Suprapubic skin (tissue), 4 donors: Measurements from ENCODE around the gene CABP2. TPM values are rescaled to one million over a fixed set of nuclear protein-coding genes. Genes with fewer than 3 reads are reported as not detected.
A peak's percentile ranks its signal among the peaks of the same experiment; 100 is the strongest.
"Not testable (repeated sequence)": the region's sequence is repeated elsewhere in the genome, so short reads cannot be mapped to it uniquely, and the experiment has no call there.

Source experiments
- DNase-seq, 2 donors: peaks; one replicate each; pipeline ENCODE4 v3.0.0-alpha.2; 2019; ENCODE audit warnings: low spot score in 2 of 2
- H3K27ac ChIP-seq: fragments of 200-600 bp; sonication (generic); one replicate; pipeline ENCODE4 v1.5.1; 2019
- H3K27me3 ChIP-seq: fragments of 200-600 bp; sonication (generic); one replicate; pipeline ENCODE4 v1.5.1; 2019
- H3K36me3 ChIP-seq: fragments of 200-600 bp; sonication (generic); one replicate; pipeline ENCODE4 v1.5.1; 2019
- H3K4me1 ChIP-seq: fragments of 200-600 bp; sonication (generic); one replicate; pipeline ENCODE4 v1.5.1; 2019
- H3K4me3 ChIP-seq: fragments of 200-600 bp; sonication (generic); one replicate; pipeline ENCODE4 v1.5.1; 2019; ENCODE audit warnings: mild to moderate bottlenecking
- H3K9me3 ChIP-seq: fragments of 200-600 bp; sonication (generic); one replicate; pipeline ENCODE4 v1.5.1; 2019
- CTCF ChIP-seq, 2 donors: fragments of 200-600 bp in 1 of 2; fragments of 450-650 bp in 1 of 2; sonication (generic) in 1 of 2; IDR thresholded peaks; one replicate each; pipeline ENCODE4 v1.5.1; 2016 to 2019; ENCODE audit warnings: antibody characterized with exemption in 2 of 2, mild to moderate bottlenecking in 1 of 2, moderate library complexity in 1 of 2
- EP300 ChIP-seq: sonication (generic); formaldehyde crosslinking; IDR thresholded peaks from one replicate; pipeline ENCODE4 v1.6.1; 2017; ENCODE audit warnings: antibody characterized with exemption
- POLR2A ChIP-seq, 2 donors: fragments of 450-650 bp; IDR thresholded peaks; one replicate each; pipeline ENCODE4 v1.6.1; 2017; ENCODE audit warnings: antibody characterized with exemption in 2 of 2, mild to moderate bottlenecking in 2 of 2, moderate library complexity in 2 of 2
- POLR2AphosphoS5 ChIP-seq, 3 donors: sonication (generic); formaldehyde crosslinking; IDR thresholded peaks; one replicate each; pipeline ENCODE4 v1.6.1; 2017; ENCODE audit warnings: antibody characterized with exemption in 3 of 3
- WGBS: methylation state at CpG from one replicate; pipeline ENCODE4 v1.1.5; 2018; 5-methylcytosine and 5-hydroxymethylcytosine counted together
- total RNA-seq, 4 donors: library from RNA; depleted of rRNA; stranded (reverse); fragments of >200 nt; gene quantifications; one replicate each; pipeline ENCODE4 v1.1.0, GENCODE V29; 2016

The CABP2 gene
- total RNA-seq, 4 donors from 2014 or later = not detected

DNA sequence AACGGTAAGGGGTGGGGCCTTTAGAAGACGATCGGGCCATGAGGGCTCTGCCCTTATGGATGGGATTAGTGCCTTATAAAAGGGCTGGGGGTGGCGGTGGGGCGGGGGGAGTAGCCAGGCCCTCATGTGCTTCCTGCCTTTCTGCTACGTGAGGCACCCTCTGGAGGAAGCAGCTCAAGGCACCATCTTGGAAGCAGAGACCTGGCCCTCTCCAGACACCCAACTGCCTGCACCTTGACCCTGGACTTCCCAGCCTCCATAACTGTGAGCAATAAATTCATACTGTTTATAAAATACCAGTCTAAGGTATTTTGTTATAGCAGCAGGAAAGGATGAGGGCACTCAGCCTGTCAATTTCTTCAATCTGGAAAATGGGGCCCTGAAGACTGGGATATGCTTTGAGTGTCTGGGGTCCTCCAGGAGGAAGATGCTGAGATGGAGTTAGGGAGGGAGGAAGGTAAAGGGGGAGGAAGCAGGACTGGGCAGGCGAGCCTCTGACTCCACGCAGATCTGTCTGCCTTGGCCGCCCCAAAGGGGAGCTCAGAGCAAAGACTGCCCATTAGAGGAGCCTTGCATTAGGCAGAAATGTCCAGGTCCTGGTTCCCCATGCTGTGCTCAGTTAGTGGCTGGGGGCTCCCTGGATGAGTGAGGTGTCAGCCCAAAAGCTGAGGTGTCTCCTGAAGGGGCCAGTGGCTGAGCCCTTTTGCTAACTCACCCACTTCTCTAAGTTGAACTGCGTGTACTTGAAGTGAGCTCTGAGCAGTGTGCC, 5.3 kb downstream of the CABP2 start:
- H3K4me3 ChIP-seq = no peak overlapping the region
- no peaks in the 10 kb centered on the region for H3K9me3 ChIP-seq
- H3K27me3 ChIP-seq = peaks cover 5% of the 10 kb centered on the region
- no peak for DNase-seq
- H3K27ac ChIP-seq = no peak overlapping the region
- no peak for TF ChIP-seq POLR2AphosphoS5 (IDR thresholded peaks at IDR 0.05)
- no peak for TF ChIP-seq POLR2A (IDR thresholded peaks at IDR 0.05)
- no peak for TF ChIP-seq CTCF (IDR thresholded peaks at IDR 0.05)
- TF ChIP-seq EP300 = no peak
- no peaks in the 10 kb centered on the region for H3K4me1 ChIP-seq
- no peaks in the 10 kb centered on the region for H3K36me3 ChIP-seq
- WGBS = 95% methylated on average over 8 of the region's 10 CpGs

- Histone ChIP-seq H3K27me3 (peaks cover 3% of the 10 kb centered on the region), H3K36me3 (no peaks in the 10 kb centered on the region), H3K9me3 (no peaks in the 10 kb centered on the region), H3K27ac (no peak overlapping the region), H3K4me3 (no peak overlapping the region), H3K4me1 (no peaks in the 10 kb centered on the region)
- TF ChIP-seq EP300 = no peak
- TF ChIP-seq POLR2A (IDR thresholded peaks at IDR 0.05) = no peak
- TF ChIP-seq CTCF (IDR thresholded peaks at IDR 0.05) = no peak
- no peak for TF ChIP-seq POLR2AphosphoS5 (IDR thresholded peaks at IDR 0.05)
- 80% methylated on average over 1 of the region's 9 CpGs for WGBS
- peak in 1 of 2 donors; percentile 78 for DNase-seq
These were observed 6.4 kb downstream of the CABP2 start for GRCh38 chr11:67516806-67517205.

DNA sequence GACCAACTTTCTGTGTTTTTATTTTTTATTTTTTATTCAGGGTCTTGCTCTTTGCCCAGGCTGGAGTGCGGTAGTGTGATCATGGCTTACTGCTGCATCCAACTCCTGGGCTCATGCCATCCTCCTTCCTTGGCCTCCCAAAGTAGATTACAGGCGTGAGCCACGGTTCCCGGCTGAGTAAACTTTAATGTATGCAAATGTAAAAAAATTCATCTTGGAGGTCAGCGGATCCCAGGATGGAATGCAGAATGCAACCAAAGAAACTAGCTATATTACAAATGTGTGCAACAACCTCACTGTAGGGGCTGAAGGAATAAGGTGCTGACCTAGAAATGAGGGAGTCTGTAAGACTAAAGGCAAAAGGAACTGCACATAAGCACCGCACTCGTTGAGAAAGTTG, 9.1 kb downstream of the CABP2 start:
- Histone ChIP-seq H3K36me3 (no peaks in the 10 kb centered on the region), H3K9me3 (no peaks in the 10 kb centered on the region), H3K27me3 (peaks cover 3% of the 10 kb centered on the region), H3K4me1 (no peaks in the 10 kb centered on the region), H3K27ac (no peak overlapping the region), H3K4me3 (no peak overlapping the region)
- 81% methylated on average over 7 of the region's 7 CpGs for WGBS
- no peak for DNase-seq
- no peak for TF ChIP-seq POLR2A (IDR thresholded peaks at IDR 0.05)
- no peak for TF ChIP-seq CTCF (IDR thresholded peaks at IDR 0.05)
- no peak for TF ChIP-seq POLR2AphosphoS5 (IDR thresholded peaks at IDR 0.05)
- TF ChIP-seq EP300 = no peak

DNA sequence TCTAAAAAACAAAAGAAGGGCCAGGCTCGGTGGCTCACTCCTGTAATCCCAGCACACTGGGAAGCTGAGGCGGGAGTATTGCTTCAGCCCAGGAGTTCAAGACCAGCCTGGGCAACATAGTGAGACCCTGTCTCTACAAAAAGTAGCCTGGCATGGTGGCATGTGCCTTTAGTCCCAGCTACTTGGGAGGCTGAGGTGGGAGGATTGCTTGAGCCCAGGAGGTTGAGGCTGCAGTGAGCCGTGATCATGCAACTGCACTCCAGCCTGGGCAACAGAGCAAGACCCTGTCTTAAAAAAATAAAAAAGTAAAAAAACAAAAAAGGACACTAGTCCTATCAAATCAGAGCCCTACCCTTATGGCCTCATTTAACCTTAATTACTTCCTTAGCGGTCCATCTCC, 11.7 kb downstream of the CABP2 start:
- not testable (repeated sequence) for H3K9me3 ChIP-seq, H3K27me3 ChIP-seq, H3K27ac ChIP-seq, DNase-seq, H3K36me3 ChIP-seq, H3K4me3 ChIP-seq
- 86% methylated on average over 4 of the region's 4 CpGs for WGBS
- peaks cover 22% of the 10 kb centered on the region for H3K4me1 ChIP-seq

- Histone ChIP-seq H3K9me3 (no peaks in the 10 kb centered on the region), H3K4me1 (peaks cover 38% of the 10 kb centered on the region), H3K4me3 (no peak overlapping the region), H3K27me3 (peaks cover 3% of the 10 kb centered on the region), H3K36me3 (no peaks in the 10 kb centered on the region), H3K27ac (no peak overlapping the region)
- DNase-seq = no peak
- TF ChIP-seq CTCF (IDR thresholded peaks at IDR 0.05) (no peak), POLR2AphosphoS5 (IDR thresholded peaks at IDR 0.05) (no peak)
- 59% methylated on average over 3 of the region's 3 CpGs for WGBS
These were observed 13.3 kb downstream of the CABP2 start for GRCh38 chr11:67510023-67510345.
